HG02642 (cell line): ENCODE data around the gene MRGPRF.

ENCODE experiments used
- ATAC-seq: cut with Tn5 transposase; IDR thresholded peaks from one replicate; pipeline ENCODE4 v1.9.1; 2021; ENCODE audit warnings: mild to moderate bottlenecking; ENCODE audit not compliant: unreplicated experiment, poor library complexity

MRGPRF gene

GRCh38 chr11:68969386-68969785 is 43.7 kb downstream of the MRGPRF start:
- no peak for ATAC-seq

- no peak for ATAC-seq
Measured at GRCh38 chr11:68968306-68969250, 44.5 kb downstream of the MRGPRF start.

- ATAC-seq = no peak
Measured at GRCh38 chr11:68966894-68967780, 45.9 kb downstream of the MRGPRF start.

GRCh38 chr11:68965901-68966853 is 46.9 kb downstream of the MRGPRF start:
- ATAC-seq = no peak

- no peak for ATAC-seq
Measured at GRCh38 chr11:68963779-68964178, 49.3 kb downstream of the MRGPRF start.

GRCh38 chr11:68962527-68963250 is 50.4 kb downstream of the MRGPRF start:
- no peak for ATAC-seq

- ATAC-seq = no peak
Measured at GRCh38 chr11:68961245-68961644, 51.8 kb downstream of the MRGPRF start.

GRCh38 chr11:68960294-68961071 is 52.6 kb downstream of the MRGPRF start:
- ATAC-seq = no peak

- no peak for ATAC-seq
Measured at GRCh38 chr11:68959465-68960293, 53.4 kb downstream of the MRGPRF start.

- ATAC-seq = no peak
Measured at GRCh38 chr11:68958211-68958610, 54.8 kb downstream of the MRGPRF start.

GRCh38 chr11:68956547-68957254 is 56.3 kb downstream of the MRGPRF start:
- ATAC-seq = no peak

- ATAC-seq = no peak
Measured at GRCh38 chr11:68956142-68956541, 56.9 kb downstream of the MRGPRF start.

- no peak for ATAC-seq
Measured at GRCh38 chr11:68955607-68955958, 57.5 kb downstream of the MRGPRF start.

GRCh38 chr11:68954836-68955606 is 58.0 kb downstream of the MRGPRF start:
- no peak for ATAC-seq
